Activated CD8-positive, alpha-beta memory T cell treated with anti-CD3 and anti-CD28 coated beads for 1 hour (primary cell): ENCODE measurements around the gene CD200R1.
"Not testable (repeated sequence)": the region's sequence is repeated elsewhere in the genome, so short reads cannot be mapped to it uniquely, and the experiment has no call there.

Experiments used
- DNase-seq, 2 donors: peaks; one replicate each; pipeline ENCODE4 v3.0.0-alpha.2; 2020; ENCODE audit warnings: low read depth in 1 of 2; ENCODE audit errors: extremely low read depth in 1 of 2

Gene CD200R1

GRCh38 chr3:112976001-112976400 lies 1.1 kb upstream of the CD200R1 start:
- DNase-seq: no peak

GRCh38 chr3:112974178-112974517 lies 755 bp downstream of the CD200R1 start:
- DNase-seq: no peak

GRCh38 chr3:112973325-112974177 lies 1.4 kb downstream of the CD200R1 start:
- DNase-seq: no peak

- no peak for DNase-seq
These were observed 2.7 kb downstream of the CD200R1 start for GRCh38 chr3:112972158-112972557.

GRCh38 chr3:112967828-112968227 lies 7.1 kb downstream of the CD200R1 start:
- no peak for DNase-seq

GRCh38 chr3:112967425-112967824 lies 7.5 kb downstream of the CD200R1 start:
- no peak for DNase-seq

GRCh38 chr3:112966633-112967032 lies 8.3 kb downstream of the CD200R1 start:
- DNase-seq: no peak

GRCh38 chr3:112965656-112966055 lies 9.2 kb downstream of the CD200R1 start:
- no peak for DNase-seq

- DNase-seq: no peak
These were observed 11.2 kb downstream of the CD200R1 start for GRCh38 chr3:112963683-112964082.

- no peak for DNase-seq
These were observed 15.9 kb downstream of the CD200R1 start for GRCh38 chr3:112958811-112959560.

- no peak for DNase-seq
These were observed 18.6 kb downstream of the CD200R1 start for GRCh38 chr3:112956351-112956750.

- no peak for DNase-seq
These were observed 26.5 kb downstream of the CD200R1 start for GRCh38 chr3:112948346-112948838.

GRCh38 chr3:112931736-112932521 lies 43.0 kb downstream of the CD200R1 start:
- DNase-seq: no peak

- DNase-seq: no peak
These were observed 44.1 kb downstream of the CD200R1 start for GRCh38 chr3:112930771-112931170.

- no peak for DNase-seq
These were observed 48.9 kb downstream of the CD200R1 start for GRCh38 chr3:112925969-112926368.

GRCh38 chr3:112925560-112925959 lies 49.3 kb downstream of the CD200R1 start:
- DNase-seq: no peak

GRCh38 chr3:112919541-112919940 lies 55.4 kb downstream of the CD200R1 start:
- not testable (repeated sequence) for DNase-seq

GRCh38 chr3:112908252-112908651 lies 66.7 kb downstream of the CD200R1 start:
- no peak for DNase-seq

GRCh38 chr3:112904786-112905185 lies 70.1 kb downstream of the CD200R1 start:
- no peak for DNase-seq

- DNase-seq: no peak
These were observed 74.8 kb downstream of the CD200R1 start for GRCh38 chr3:112900113-112900512.

- DNase-seq: no peak
These were observed 77.1 kb downstream of the CD200R1 start for GRCh38 chr3:112897791-112898190.
